Stomach smooth muscle (tissue), 2 donors: ENCODE measurements around the gene SLC27A2.

Source experiments
- H3K27ac ChIP-seq: one replicate; pipeline ENCODE4 v1.7.0; 2013; ENCODE audit warnings: mild to moderate bottlenecking, low read length, inconsistent platforms
- H3K27me3 ChIP-seq, 2 donors: one replicate each; pipeline ENCODE4 v1.7.0; 2013; ENCODE audit warnings: low read length in 2 of 2; ENCODE audit not compliant: insufficient read depth in 2 of 2, control insufficient read depth in 1 of 2
- H3K36me3 ChIP-seq, 2 donors: one replicate each; pipeline ENCODE4 v1.7.0; 2013; ENCODE audit warnings: low read length in 2 of 2; ENCODE audit not compliant: control insufficient read depth in 2 of 2, insufficient read depth in 2 of 2
- H3K4me1 ChIP-seq: one replicate; pipeline ENCODE4 v1.7.0; 2013; ENCODE audit warnings: low read length; ENCODE audit not compliant: control insufficient read depth, insufficient read depth
- H3K4me3 ChIP-seq, 2 donors: one replicate each; pipeline ENCODE4 v1.7.0; 2013; ENCODE audit warnings: low read length in 2 of 2
- H3K9ac ChIP-seq, 2 donors: one replicate each; pipeline ENCODE4 v1.7.0; 2013; ENCODE audit warnings: low read length in 2 of 2, mild to moderate bottlenecking in 1 of 2
- H3K9me3 ChIP-seq, 2 donors: one replicate each; pipeline ENCODE4 v1.7.0; 2013; ENCODE audit warnings: low read length in 2 of 2; ENCODE audit not compliant: control insufficient read depth in 2 of 2
- donor health status: healthy.
- donor health status: Pancreatic carcinoma.

SLC27A2 gene

GRCh38 chr15:50265620-50266019 lies 83.6 kb downstream of the SLC27A2 start, which contains the start of gene HDC:
Gene HDC (minus strand): TSS chr15:50265726. CDS start chr15:50265623, 103 bp downstream.
- no peaks in the 10 kb centered on the region for H3K4me1 ChIP-seq
- H3K9me3 ChIP-seq, result no peaks in the 10 kb centered on the region
- no peaks in the 10 kb centered on the region for H3K36me3 ChIP-seq
- H3K4me3 ChIP-seq, result no peak within 1 kb of the TSS
- H3K27me3 ChIP-seq, result no peaks in the 10 kb centered on the region
- H3K27ac ChIP-seq, result no peak within 1 kb of the TSS
- H3K9ac ChIP-seq, result no peak within 1 kb of the TSS

DNA sequence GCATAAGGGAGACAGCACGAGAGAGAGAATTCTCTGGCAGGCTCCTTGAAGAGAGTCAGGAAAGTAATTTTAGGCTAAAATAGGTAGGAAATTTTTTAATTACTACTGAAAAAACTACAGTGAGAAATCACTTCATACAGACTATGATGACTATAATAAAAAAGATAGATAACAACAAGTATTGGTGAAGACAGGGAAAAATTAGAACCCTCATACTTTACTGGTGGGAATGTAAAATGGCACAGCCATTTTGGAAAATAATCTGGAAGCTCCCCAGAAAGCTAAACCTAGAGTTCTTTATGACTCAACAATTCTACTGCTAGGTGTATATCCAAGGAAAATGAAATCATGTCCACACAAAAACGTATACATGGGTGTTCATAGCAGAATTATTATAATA lies 85.6 kb downstream of the SLC27A2 start:
- Histone ChIP-seq H3K4me1 (no peaks in the 10 kb centered on the region), H3K36me3 (no peaks in the 10 kb centered on the region), H3K4me3 (no peak overlapping the region), H3K9me3 (no peaks in the 10 kb centered on the region), H3K9ac (no peak overlapping the region), H3K27me3 (no peaks in the 10 kb centered on the region), H3K27ac (no peak overlapping the region)

GRCh38 chr15:50275091-50275490 lies 93.1 kb downstream of the SLC27A2 start:
- Histone ChIP-seq H3K36me3 (no peaks in the 10 kb centered on the region), H3K27ac (no peak overlapping the region)

GRCh38 chr15:50275908-50276307 lies 93.9 kb downstream of the SLC27A2 start:
- H3K9ac ChIP-seq, result no peak overlapping the region
- H3K9me3 ChIP-seq, result no peaks in the 10 kb centered on the region
- H3K4me3 ChIP-seq, result no peak overlapping the region
- H3K27ac ChIP-seq, result no peak overlapping the region
- H3K27me3 ChIP-seq, result no peaks in the 10 kb centered on the region
- no peaks in the 10 kb centered on the region for H3K36me3 ChIP-seq
- H3K4me1 ChIP-seq, result no peaks in the 10 kb centered on the region

More at GRCh38 chr15:50275091-50275490, 93.1 kb downstream of the SLC27A2 start:
- Histone ChIP-seq H3K9me3 (no peaks in the 10 kb centered on the region), H3K27me3 (no peaks in the 10 kb centered on the region), H3K9ac (no peak overlapping the region), H3K4me1 (no peaks in the 10 kb centered on the region), H3K4me3 (no peak overlapping the region)

GRCh38 chr15:50277370-50277769 lies 95.4 kb downstream of the SLC27A2 start:
- no peak overlapping the region for H3K4me3 ChIP-seq
- no peaks in the 10 kb centered on the region for H3K27me3 ChIP-seq
- no peak overlapping the region for H3K9ac ChIP-seq
- H3K9me3 ChIP-seq, result no peaks in the 10 kb centered on the region
- no peak overlapping the region for H3K27ac ChIP-seq
- no peaks in the 10 kb centered on the region for H3K36me3 ChIP-seq
- H3K4me1 ChIP-seq, result no peaks in the 10 kb centered on the region

GRCh38 chr15:50278496-50278895 lies 96.5 kb downstream of the SLC27A2 start:
- H3K9ac ChIP-seq, result no peak overlapping the region
- H3K27ac ChIP-seq, result no peak overlapping the region
- H3K4me3 ChIP-seq, result no peak overlapping the region
- H3K36me3 ChIP-seq, result no peaks in the 10 kb centered on the region
- no peaks in the 10 kb centered on the region for H3K4me1 ChIP-seq
- H3K9me3 ChIP-seq, result no peaks in the 10 kb centered on the region
- no peaks in the 10 kb centered on the region for H3K27me3 ChIP-seq

GRCh38 chr15:50280271-50280670 lies 98.3 kb downstream of the SLC27A2 start:
- Histone ChIP-seq H3K4me3 (no peak overlapping the region), H3K27ac (no peak overlapping the region), H3K4me1 (no peaks in the 10 kb centered on the region), H3K9me3 (no peaks in the 10 kb centered on the region), H3K36me3 (peaks cover 2 to 5% of the 10 kb centered on the region in 2 donors), H3K27me3 (no peaks in the 10 kb centered on the region), H3K9ac (no peak overlapping the region)

DNA sequence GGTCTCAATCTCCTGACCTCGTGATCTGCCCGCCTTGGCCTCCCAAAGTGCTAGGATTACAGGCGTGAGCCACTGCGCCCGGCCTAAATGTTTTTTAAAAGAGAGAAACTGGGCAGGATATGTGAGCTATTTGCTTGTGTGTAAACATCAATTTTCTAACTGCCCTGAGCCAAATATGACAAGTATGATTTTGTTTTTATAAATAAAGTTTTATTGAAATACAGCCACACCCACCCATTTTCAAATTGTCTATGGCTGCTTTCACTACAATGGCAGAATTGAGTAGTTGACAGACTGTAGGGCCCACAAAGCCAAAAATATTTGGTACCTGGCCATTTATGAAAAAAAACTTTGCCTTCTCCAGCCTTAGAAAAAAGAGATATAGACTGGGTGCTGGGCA lies 99.4 kb downstream of the SLC27A2 start:
- Histone ChIP-seq H3K4me3 (no peak overlapping the region), H3K9ac (no peak overlapping the region), H3K27me3 (no peaks in the 10 kb centered on the region), H3K27ac (no peak overlapping the region), H3K4me1 (no peaks in the 10 kb centered on the region), H3K9me3 (no peaks in the 10 kb centered on the region), H3K36me3 (peaks cover 2 to 5% of the 10 kb centered on the region in 2 donors)
